Right ventricle myocardium superior (tissue), 1 donor: Measurements from ENCODE around the gene RC3H1. TPM values are rescaled to one million over a fixed set of nuclear protein-coding genes. Genes with fewer than 3 reads are reported as not detected.
"Not testable (repeated sequence)": the region's sequence is repeated elsewhere in the genome, so short reads cannot be mapped to it uniquely, and the experiment has no call there.

Experiments used
- ATAC-seq: fragments of 200-7000 bp; cut with Tn5 transposase; one replicate; pipeline ENCODE4 v1.9.1; 2020; ENCODE audit warnings: mild to moderate bottlenecking; ENCODE audit not compliant: poor library complexity
- DNase-seq: peaks from one replicate; pipeline ENCODE4 v3.0.0-alpha.2; 2020
- intact Hi-C: fragments of 100-400 bp; cut with DNase I; formaldehyde crosslinking; loops from one replicate; pipeline ENCODE4 v1.11.2; 2022
- long read RNA-seq: library from polyadenylated mRNA; unstranded; transcript quantifications from one replicate; pipeline ENCODE4 v2.0.0, GENCODE V29; 2021
- total RNA-seq: library from RNA; stranded (reverse); fragmentation: NEBNext Ultra II Directional; extraction: Animal tissue kit (Norgen Biotek cat#: 25700); gene quantifications from one replicate; pipeline ENCODE4 v1.2.1, GENCODE V29; 2021
- donor health status: DM: no; HTN: yes; CAD: no; lungs with severe emphysema.

The RC3H1 gene
- total RNA-seq: 22.6 TPM
- long read RNA-seq, partial matches to known transcripts: 0 of 6 reads
- long read RNA-seq, other reads (novel, unspliced or antisense): 6 of 6 reads

GRCh38 chr1:174022080-174022975 is at the start of gene RC3H1:
Gene RC3H1, minus strand, starts transcription at chr1:174022357. Its CDS starts 29,372 bp downstream, at chr1:173992985.
- peak; percentile 94 for DNase-seq
- peak; percentile 97 for ATAC-seq
- intact Hi-C loops: no loop called here

- DNase-seq: no peak
- intact Hi-C loops: loop anchor here (10.0 kb wide), 1 partner anchor 116 kb away; no protein-coding TSS in a partner anchor
- ATAC-seq: no peak
Measured at GRCh38 chr1:174070614-174071013, 48.5 kb upstream of the RC3H1 start.

GRCh38 chr1:174068000-174068399 is 45.8 kb upstream of the RC3H1 start:
- intact Hi-C loops: no loop called here
- DNase-seq: no peak
- ATAC-seq: no peak

GRCh38 chr1:174060090-174060489 is 37.9 kb upstream of the RC3H1 start:
- ATAC-seq (no peak), DNase-seq (no peak)
- intact Hi-C loops: no loop called here

- ATAC-seq (no peak), DNase-seq (no peak)
- intact Hi-C loops: no loop called here
Measured at GRCh38 chr1:174058624-174059023, 36.5 kb upstream of the RC3H1 start.

GRCh38 chr1:174056609-174057008 is 34.5 kb upstream of the RC3H1 start:
- intact Hi-C loops, ATAC-seq, DNase-seq: not testable (repeated sequence)

GRCh38 chr1:174055797-174056196 is 33.6 kb upstream of the RC3H1 start:
- DNase-seq, intact Hi-C loops, ATAC-seq: not testable (repeated sequence)

GRCh38 chr1:174053826-174054225 is 31.7 kb upstream of the RC3H1 start:
- ATAC-seq: no peak
- DNase-seq: no peak
- intact Hi-C loops: no loop called here

GRCh38 chr1:174052621-174053020 is 30.5 kb upstream of the RC3H1 start:
- no peak for ATAC-seq
- no peak for DNase-seq
- intact Hi-C loops: no loop called here

- no peak for DNase-seq
- intact Hi-C loops: no loop called here
Measured at GRCh38 chr1:174051956-174052355, 29.8 kb upstream of the RC3H1 start.

GRCh38 chr1:174049514-174049913 is 27.4 kb upstream of the RC3H1 start:
- ATAC-seq: no peak
- DNase-seq: no peak
- intact Hi-C loops: no loop called here

More at GRCh38 chr1:174051956-174052355, 29.8 kb upstream of the RC3H1 start:
- ATAC-seq: peak; percentile 59

GRCh38 chr1:174044418-174045222 is 22.5 kb upstream of the RC3H1 start:
- intact Hi-C loops: no loop called here
- ATAC-seq: no peak
- no peak for DNase-seq

- intact Hi-C loops, ATAC-seq, DNase-seq: not testable (repeated sequence)
Measured at GRCh38 chr1:174042509-174042908, 20.4 kb upstream of the RC3H1 start.

- no peak for DNase-seq
- intact Hi-C loops: no loop called here
- no peak for ATAC-seq
Measured at GRCh38 chr1:174041369-174041768, 19.2 kb upstream of the RC3H1 start.

- DNase-seq: no peak
- intact Hi-C loops: no loop called here
- no peak for ATAC-seq
Measured at GRCh38 chr1:174040387-174040786, 18.2 kb upstream of the RC3H1 start.

- DNase-seq: no peak
- intact Hi-C loops: no loop called here
- ATAC-seq: no peak
Measured at GRCh38 chr1:174039027-174039426, 16.9 kb upstream of the RC3H1 start.

GRCh38 chr1:174036798-174037197 is 14.6 kb upstream of the RC3H1 start:
- ATAC-seq (no peak), DNase-seq (no peak)
- intact Hi-C loops: no loop called here

GRCh38 chr1:174036204-174036603 is 14.0 kb upstream of the RC3H1 start:
- DNase-seq (no peak), ATAC-seq (peak; percentile 78)
- intact Hi-C loops: no loop called here

GRCh38 chr1:174032671-174033222 is 10.6 kb upstream of the RC3H1 start:
- intact Hi-C loops: no loop called here
- ATAC-seq: no peak

More at GRCh38 chr1:174032671-174033222, 10.6 kb upstream of the RC3H1 start:
- no peak for DNase-seq
